IMR-90 (cell line): Measurements from ENCODE around the gene CLPTM1. TPM values are rescaled to one million over a fixed set of nuclear protein-coding genes. Genes with fewer than 3 reads are reported as not detected.

ENCODE experiments used
- ATAC-seq: fragments of 200-7000 bp; cut with Tn5 transposase; 2 replicates; pipeline ENCODE4 v1.9.1; 2020; ENCODE audit warnings: low read depth, mild to moderate bottlenecking, moderate library complexity
- BruUV-seq: library from RNA; stranded (reverse); fragments of 400-500 nt; replicated peaks from 2 replicates; lab custom pipeline; 2021; lab: Mats Ljungman, UMichigan
- CTCF ChIA-PET: fragments of 300-600 bp; formaldehyde crosslinking; extraction: SDS; loops from one replicate; lab custom pipeline; 2021; ENCODE audit warnings: antibody characterized with exemption; lab: Yijun Ruan, JAX
- POLR2A ChIA-PET: fragments of 300-600 bp; sonication (Branson Sonifier 250); formaldehyde crosslinking; loops from one replicate; lab custom pipeline; 2022; ENCODE audit warnings: antibody characterized with exemption; ENCODE audit not compliant: unreplicated experiment; lab: Charles Lee
- DNase-seq: peaks from one replicate; pipeline ENCODE4 v3.0.0; 2013
- H2AFZ ChIP-seq: replicated peaks from 2 replicates; pipeline ENCODE3; 2013; ENCODE audit warnings: low read length, mild to moderate bottlenecking; ENCODE audit not compliant: poor library complexity
- H2AK5ac ChIP-seq: 2 replicates; pipeline ENCODE4 v1.6.1; 2013; ENCODE audit warnings: low read depth, low read length, inconsistent platforms
- H2AK9ac ChIP-seq: replicated peaks from 2 replicates; pipeline ENCODE3; 2013; ENCODE audit warnings: mild to moderate bottlenecking, low read depth, low read length, moderate library complexity; ENCODE audit not compliant: poor library complexity
- H2BK120ac ChIP-seq: 2 replicates; pipeline ENCODE4 v1.6.1; 2013; ENCODE audit warnings: low read depth, low read length, inconsistent platforms
- H2BK15ac ChIP-seq: 3 replicates; pipeline ENCODE4 v1.6.1; 2013; ENCODE audit warnings: low read depth, low read length, inconsistent platforms
- H2BK20ac ChIP-seq: 2 replicates; pipeline ENCODE4 v1.6.1; 2013; ENCODE audit warnings: low read depth, mild to moderate bottlenecking, inconsistent platforms, low read length, moderate library complexity
- H2BK5ac ChIP-seq: 2 replicates; pipeline ENCODE4 v1.6.1; 2013; ENCODE audit warnings: mild to moderate bottlenecking, low read depth, low read length, inconsistent platforms; ENCODE audit not compliant: poor library complexity, severe bottlenecking
- H3K14ac ChIP-seq: replicated peaks from 2 replicates; pipeline ENCODE4 v1.6.1; 2013; ENCODE audit warnings: low read depth, low read length, inconsistent platforms
- H3K18ac ChIP-seq: 2 replicates; pipeline ENCODE4 v1.6.1; 2013; ENCODE audit warnings: low read depth, low read length, control low read depth
- H3K23ac ChIP-seq: 2 replicates; pipeline ENCODE4 v1.6.1; 2013; ENCODE audit warnings: low read depth, low read length, inconsistent platforms
- H3K27ac ChIP-seq: 2 replicates; pipeline ENCODE4 v1.5.1; 2013; ENCODE audit warnings: mild to moderate bottlenecking, control low read depth, low read length; ENCODE audit not compliant: insufficient read depth
- H3K27me3 ChIP-seq: 2 replicates; pipeline ENCODE4 v1.6.1; 2013; ENCODE audit warnings: low read length; ENCODE audit not compliant: control insufficient read depth, insufficient read depth
- H3K36me3 ChIP-seq: 2 replicates; pipeline ENCODE4 v1.6.1; 2013; ENCODE audit warnings: low read length, mixed read lengths; ENCODE audit not compliant: control insufficient read depth, insufficient read depth
- H3K4ac ChIP-seq: 2 replicates; pipeline ENCODE4 v1.6.1; 2013; ENCODE audit warnings: low read depth, low read length, inconsistent platforms
- H3K4me1 ChIP-seq: 2 replicates; pipeline ENCODE4 v1.6.1; 2013; ENCODE audit warnings: low read length, mixed read lengths; ENCODE audit not compliant: control insufficient read depth, insufficient read depth
- H3K4me2 ChIP-seq: 2 replicates; pipeline ENCODE4 v1.6.1; 2013; ENCODE audit warnings: low read depth, mild to moderate bottlenecking, control low read depth, low read length, moderate library complexity
- H3K4me3 ChIP-seq: 2 replicates; pipeline ENCODE4 v1.5.1; 2013; ENCODE audit warnings: low read depth, mild to moderate bottlenecking, control low read depth, low read length, moderate library complexity; ENCODE audit not compliant: insufficient read depth
- H3K56ac ChIP-seq: 2 replicates; pipeline ENCODE4 v1.6.1; 2013; ENCODE audit warnings: low read length, inconsistent platforms; ENCODE audit not compliant: insufficient read depth; ENCODE audit errors: extremely low read depth
- H3K79me1 ChIP-seq, 2 experiments: 2 replicates each; pipeline ENCODE4 v1.6.1; 2013; ENCODE audit warnings: low read length in 2 of 2, inconsistent platforms in 1 of 2, low read depth in 1 of 2
- H3K9ac ChIP-seq: 2 replicates; pipeline ENCODE4 v1.6.1; 2013; ENCODE audit warnings: low read depth, low read length, control low read depth
- H3K9me1 ChIP-seq: 2 replicates; pipeline ENCODE4 v1.6.1; 2013; ENCODE audit warnings: low read length, inconsistent platforms; ENCODE audit not compliant: insufficient read depth
- H3K9me3 ChIP-seq: 2 replicates; pipeline ENCODE4 v1.6.1; 2013; ENCODE audit warnings: low read length; ENCODE audit not compliant: control insufficient read depth, insufficient read depth
- H4K20me1 ChIP-seq: 2 replicates; pipeline ENCODE4 v1.6.1; 2013; ENCODE audit warnings: low read length, inconsistent platforms; ENCODE audit not compliant: insufficient read depth
- H4K5ac ChIP-seq: 2 replicates; pipeline ENCODE4 v1.6.1; 2013; ENCODE audit warnings: mild to moderate bottlenecking, low read depth, low read length, control low read depth
- H4K8ac ChIP-seq, 2 experiments: 2 replicates each; pipeline ENCODE4 v1.6.1; 2013; ENCODE audit warnings: low read depth in 2 of 2, low read length in 2 of 2, control low read depth in 1 of 2, inconsistent platforms in 1 of 2
- H4K91ac ChIP-seq: 2 replicates; pipeline ENCODE4 v1.6.1; 2013; ENCODE audit warnings: low read depth, low read length, inconsistent platforms; ENCODE audit not compliant: insufficient read depth
- FOS ChIP-seq: fragments of 150-350 bp; IDR thresholded peaks from 2 replicates; pipeline ENCODE4 v1.6.1; 2016; ENCODE audit warnings: low read depth, low read length
- WGBS, 2 experiments: methylation state at CpG; one replicate each; pipeline versions ENCODE4 v1.1.5 to v1.1.7; 2013; ENCODE audit warnings: missing lambda C conversion rate in 2 of 2; ENCODE audit not compliant: insufficient read length in 1 of 2; ENCODE audit errors: extremely low coverage in 2 of 2; 5-methylcytosine and 5-hydroxymethylcytosine counted together
- dilution Hi-C: fragments of 300-500 bp; cut with HindIII; formaldehyde crosslinking; loops from one replicate; pipeline ENCODE4 v1.14.3; 2018; ENCODE audit warnings: low sequenced_read_pairs; ENCODE audit not compliant: unreplicated experiment
- in situ Hi-C: fragments of 300-500 bp; cut with MboI; formaldehyde crosslinking; loops from 3 replicates; pipeline ENCODE4 v1.14.3; 2019; ENCODE audit warnings: low sequenced_read_pairs, inconsistent platforms, mixed read lengths
- intact Hi-C: fragments of 100-400 bp; cut with micrococcal nuclease; formaldehyde crosslinking; loops from 2 replicates; pipeline ENCODE4 v1.10.0; 2022
- polyA plus RNA-seq, 3 experiments: library from polyadenylated mRNA; depleted of rRNA; stranded (reverse); fragments of >200 nt; gene quantifications; 2 replicates each; pipeline ENCODE4 v1.2.3, GENCODE V29; 2012; ENCODE audit warnings: low replicate concordance in 1 of 3
- total RNA-seq: library from RNA; depleted of rRNA; stranded (reverse); fragments of >200 nt; gene quantifications from 2 replicates; pipeline ENCODE4 v1.2.3, GENCODE V29; 2012; rRNA removed

CLPTM1 gene
- total and polyA plus RNA-seq, 2 of the 4 experiments (the other 2 are of a cell fraction): 23.8 to 88.8 TPM

GRCh38 chr19:45041125-45041524 is 85.9 kb downstream of the CLPTM1 start:
- no peak overlapping the region for H2AK9ac ChIP-seq
- H4K91ac ChIP-seq: no peak overlapping the region
- intact Hi-C loops: no loop called here
- H3K4me2 ChIP-seq: no peak overlapping the region
- peaks cover 42% of the 10 kb centered on the region for H3K36me3 ChIP-seq
- no peak overlapping the region for H3K18ac ChIP-seq
- peaks cover 62% of the 10 kb centered on the region for H4K20me1 ChIP-seq
- no peak overlapping the region for H3K23ac ChIP-seq
- H3K27me3 ChIP-seq: no peaks in the 10 kb centered on the region
- H2AFZ ChIP-seq: no peak overlapping the region
- H2BK120ac ChIP-seq: no peak overlapping the region
- no peak overlapping the region for H2BK20ac ChIP-seq
- no CpG with 5 or more reads among the region's 6 CpGs for WGBS, 2 experiments
- no peak overlapping the region for H3K27ac ChIP-seq
- no peak for TF ChIP-seq FOS
- H3K79me1 ChIP-seq: peaks cover 36 to 56% of the 10 kb centered on the region in 2 experiments
- DNase-seq: no peak
- no peak overlapping the region for H3K9ac ChIP-seq
- no peak overlapping the region for H2BK15ac ChIP-seq
- no TSS peak for BruUV-seq
- dilution Hi-C loops: no loop called here
- ATAC-seq: no peak
- POLR2A ChIA-PET: no interaction called here
- CTCF ChIA-PET: no interaction called here
- no peak overlapping the region for H2BK5ac ChIP-seq
- H3K4me1 ChIP-seq: peaks cover 11% of the 10 kb centered on the region
- in situ Hi-C loops: no loop called here
- H3K14ac ChIP-seq: no peak overlapping the region
- H3K9me3 ChIP-seq: no peaks in the 10 kb centered on the region
- no peak overlapping the region for H4K5ac ChIP-seq
- H4K8ac ChIP-seq: no peak overlapping the region
- H3K4ac ChIP-seq: no peak overlapping the region
- no peak overlapping the region for H2AK5ac ChIP-seq
- no peak overlapping the region for H3K4me3 ChIP-seq
- peaks cover 21% of the 10 kb centered on the region for H3K9me1 ChIP-seq
- no peak overlapping the region for H3K56ac ChIP-seq

Other genes starting within 250 kb of the CLPTM1 start
- 1.6 and 1.9 TPM in 2 replicates for gene BCL3, start 206.7 kb upstream of the CLPTM1 start, total RNA-seq
- 24.1 and 26.0 TPM in 2 replicates for gene BCL3, start 206.7 kb upstream of the CLPTM1 start, polyA plus RNA-seq (2012; rRNA removed)
- gene CBLC, start 177.5 kb upstream of the CLPTM1 start, total RNA-seq: not detected in 2 replicates
- gene CBLC, start 177.5 kb upstream of the CLPTM1 start, polyA plus RNA-seq (2012; rRNA removed): not detected in 2 replicates
- gene BCAM, start 146.3 kb upstream of the CLPTM1 start, total RNA-seq: 2.3 and 2.8 TPM in 2 replicates
- gene BCAM, start 146.3 kb upstream of the CLPTM1 start, polyA plus RNA-seq (2012; rRNA removed): 27.5 and 35.7 TPM in 2 replicates
- gene NECTIN2, start 109.1 kb upstream of the CLPTM1 start, total RNA-seq: 77.8 and 78.0 TPM in 2 replicates
- gene NECTIN2, start 109.1 kb upstream of the CLPTM1 start, polyA plus RNA-seq (2012; rRNA removed): 169 and 170 TPM in 2 replicates
- 51.4 and 54.8 TPM in 2 replicates for gene TOMM40, start 64.1 kb upstream of the CLPTM1 start, total RNA-seq
- gene TOMM40, start 64.1 kb upstream of the CLPTM1 start, polyA plus RNA-seq (2012; rRNA removed): 62.6 and 71.9 TPM in 2 replicates
- gene APOE, start 49.6 kb upstream of the CLPTM1 start, total RNA-seq: 0.18 TPM in 1 of 2 replicates, not detected in the other
- 2.0 and 2.5 TPM in 2 replicates for gene APOE, start 49.6 kb upstream of the CLPTM1 start, polyA plus RNA-seq (2012; rRNA removed)
- gene APOC1, start 40.8 kb upstream of the CLPTM1 start, total RNA-seq: not detected in 2 replicates
- gene APOC1, start 40.8 kb upstream of the CLPTM1 start, polyA plus RNA-seq (2012; rRNA removed): 1.1 and 1.4 TPM in 2 replicates
- gene APOC4, start 13.1 kb upstream of the CLPTM1 start, total RNA-seq: not detected in 2 replicates
- gene APOC4, start 13.1 kb upstream of the CLPTM1 start, polyA plus RNA-seq (2012; rRNA removed): not detected in 2 replicates
- not detected in 2 replicates for gene APOC2, start 9.3 kb upstream of the CLPTM1 start, total RNA-seq
- not detected in 2 replicates for gene APOC2, start 9.3 kb upstream of the CLPTM1 start, polyA plus RNA-seq (2012; rRNA removed)
- gene RELB, start 46.1 kb downstream of the CLPTM1 start, total RNA-seq: 5.0 TPM in 2 replicates
- gene RELB, start 46.1 kb downstream of the CLPTM1 start, polyA plus RNA-seq (2012; rRNA removed): 17.2 and 19.9 TPM in 2 replicates
- 19.9 and 20.6 TPM in 2 replicates for gene CLASRP, start 83.7 kb downstream of the CLPTM1 start, total RNA-seq
- gene CLASRP, start 83.7 kb downstream of the CLPTM1 start, polyA plus RNA-seq (2012; rRNA removed): 31.7 and 34.9 TPM in 2 replicates
- gene ZNF296, start 121.1 kb downstream of the CLPTM1 start, total RNA-seq: not detected in 2 replicates
- 0.10 and 0.11 TPM in 2 replicates for gene ZNF296, start 121.1 kb downstream of the CLPTM1 start, polyA plus RNA-seq (2012; rRNA removed)
- gene GEMIN7, start 123.9 kb downstream of the CLPTM1 start, total RNA-seq: 19.7 and 27.2 TPM in 2 replicates
- 52.8 and 53.0 TPM in 2 replicates for gene GEMIN7, start 123.9 kb downstream of the CLPTM1 start, polyA plus RNA-seq (2012; rRNA removed)
- 13.1 and 13.9 TPM in 2 replicates for gene PPP1R37, start 137.8 kb downstream of the CLPTM1 start, total RNA-seq
- 18.5 and 20.8 TPM in 2 replicates for gene PPP1R37, start 137.8 kb downstream of the CLPTM1 start, polyA plus RNA-seq (2012; rRNA removed)
- under 0.01 TPM in 2 replicates for gene NKPD1, start 205.6 kb downstream of the CLPTM1 start, total RNA-seq
- gene NKPD1, start 205.6 kb downstream of the CLPTM1 start, polyA plus RNA-seq (2012; rRNA removed): 0.09 and 0.14 TPM in 2 replicates
- gene TRAPPC6A, start 222.9 kb downstream of the CLPTM1 start, total RNA-seq: 3.1 and 4.1 TPM in 2 replicates
- gene TRAPPC6A, start 222.9 kb downstream of the CLPTM1 start, polyA plus RNA-seq (2012; rRNA removed): 11.9 and 13.4 TPM in 2 replicates
- gene BLOC1S3, start 223.4 kb downstream of the CLPTM1 start, total RNA-seq: 0.83 and 1.1 TPM in 2 replicates
- 4.7 and 4.9 TPM in 2 replicates for gene BLOC1S3, start 223.4 kb downstream of the CLPTM1 start, polyA plus RNA-seq (2012; rRNA removed)